ENCODE data around the gene CAST.

- no peak for TF ChIP-seq CTCF (IDR thresholded peaks at IDR 0.05)
- TF ChIP-seq POLR2A (IDR thresholded peaks at IDR 0.05; ENCODE audit: low read length): no peak
- no peak for TF ChIP-seq HEYL (CRISPR knock-in tag; IDR thresholded peaks at IDR 0.05)
- TF ChIP-seq MAFK (IDR thresholded peaks at IDR 0.05; ENCODE audit: partially characterized antibody): no peak
- no peak for TF ChIP-seq PBX3 (IDR thresholded peaks at IDR 0.05)
Measured at GRCh38 chr5:96627792-96628398, 34.3 kb upstream of the CAST start.
